CD4-positive, alpha-beta T cell treated with Interleukin-4 for 4 hours (primary cell): ENCODE measurements around the gene CTCF.
"Not testable (repeated sequence)": the region's sequence is repeated elsewhere in the genome, so short reads cannot be mapped to it uniquely, and the experiment has no call there.

Source experiments
- DNase-seq: peaks from one replicate; pipeline ENCODE4 v3.0.0-alpha.2; 2020

Gene CTCF, protein sequence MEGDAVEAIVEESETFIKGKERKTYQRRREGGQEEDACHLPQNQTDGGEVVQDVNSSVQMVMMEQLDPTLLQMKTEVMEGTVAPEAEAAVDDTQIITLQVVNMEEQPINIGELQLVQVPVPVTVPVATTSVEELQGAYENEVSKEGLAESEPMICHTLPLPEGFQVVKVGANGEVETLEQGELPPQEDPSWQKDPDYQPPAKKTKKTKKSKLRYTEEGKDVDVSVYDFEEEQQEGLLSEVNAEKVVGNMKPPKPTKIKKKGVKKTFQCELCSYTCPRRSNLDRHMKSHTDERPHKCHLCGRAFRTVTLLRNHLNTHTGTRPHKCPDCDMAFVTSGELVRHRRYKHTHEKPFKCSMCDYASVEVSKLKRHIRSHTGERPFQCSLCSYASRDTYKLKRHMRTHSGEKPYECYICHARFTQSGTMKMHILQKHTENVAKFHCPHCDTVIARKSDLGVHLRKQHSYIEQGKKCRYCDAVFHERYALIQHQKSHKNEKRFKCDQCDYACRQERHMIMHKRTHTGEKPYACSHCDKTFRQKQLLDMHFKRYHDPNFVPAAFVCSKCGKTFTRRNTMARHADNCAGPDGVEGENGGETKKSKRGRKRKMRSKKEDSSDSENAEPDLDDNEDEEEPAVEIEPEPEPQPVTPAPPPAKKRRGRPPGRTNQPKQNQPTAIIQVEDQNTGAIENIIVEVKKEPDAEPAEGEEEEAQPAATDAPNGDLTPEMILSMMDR

DNA sequence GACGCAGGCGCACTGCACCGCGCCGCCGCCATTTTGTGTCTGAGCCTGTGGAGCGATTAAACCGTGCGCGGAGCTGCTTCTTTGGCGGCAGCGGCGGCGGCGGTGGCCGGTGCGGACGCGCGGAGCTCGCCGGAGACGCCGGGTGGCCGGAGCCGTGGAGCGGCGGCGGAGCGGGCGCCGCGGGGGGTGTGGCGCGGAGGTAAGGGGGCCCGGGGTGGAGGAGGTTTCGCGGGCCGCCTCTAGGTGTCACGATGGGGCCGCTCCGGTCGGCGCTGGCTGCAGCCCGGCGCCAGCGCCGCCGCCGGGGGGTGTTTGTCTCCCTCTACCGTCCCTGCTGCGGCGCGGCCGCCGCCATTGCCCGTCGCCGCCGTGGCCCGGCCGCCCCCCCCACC, at the start of gene CTCF:
TSS of gene CTCF (plus strand) at position 1 of the 392 bp plus-strand sequence. CDS start 48,307 bp downstream, outside the sequence.
- peak; percentile 85 for DNase-seq

DNA sequence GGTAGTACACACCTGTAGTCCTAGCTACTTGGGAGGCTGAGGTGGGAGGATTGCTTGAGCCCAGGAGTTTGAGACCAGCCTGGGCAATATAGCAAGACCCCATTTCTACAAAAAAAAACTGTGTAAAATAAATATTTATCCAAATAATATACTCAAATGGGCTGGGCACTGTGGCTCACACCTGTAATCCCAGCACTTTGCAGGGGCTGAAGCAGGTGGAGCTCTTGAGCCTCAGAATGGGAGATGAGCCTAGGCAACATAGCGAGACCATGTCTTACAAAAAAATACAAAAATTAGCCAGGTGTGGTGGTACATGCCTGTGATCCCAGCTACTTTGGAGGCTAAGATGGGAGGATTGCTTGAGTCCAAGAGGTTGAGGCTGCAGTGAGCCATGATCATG, 48.4 kb upstream of the CTCF start:
- DNase-seq, result not testable (repeated sequence)

DNA sequence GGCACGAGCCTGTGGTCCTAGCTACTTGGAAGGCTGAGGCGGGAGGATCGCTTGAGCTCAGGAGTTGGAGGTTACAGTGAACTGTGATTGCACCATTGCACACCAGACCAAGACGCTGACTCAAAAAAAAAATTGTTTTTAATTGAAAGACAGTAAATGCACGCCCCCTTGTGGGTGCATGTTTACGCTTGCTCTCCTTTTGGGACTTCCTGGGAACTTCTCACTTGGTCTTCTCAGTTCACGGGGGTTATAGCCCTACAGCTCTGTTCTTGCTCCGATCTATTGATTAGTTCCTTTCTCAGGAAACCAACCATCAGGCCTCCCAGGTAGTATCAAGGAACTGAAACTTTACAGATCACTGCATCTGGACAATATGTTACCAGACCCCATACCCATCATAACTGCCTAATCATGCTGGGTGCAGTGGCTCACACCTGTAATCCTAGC, 47.9 kb upstream of the CTCF start:
- DNase-seq, result peak; percentile 86

DNA sequence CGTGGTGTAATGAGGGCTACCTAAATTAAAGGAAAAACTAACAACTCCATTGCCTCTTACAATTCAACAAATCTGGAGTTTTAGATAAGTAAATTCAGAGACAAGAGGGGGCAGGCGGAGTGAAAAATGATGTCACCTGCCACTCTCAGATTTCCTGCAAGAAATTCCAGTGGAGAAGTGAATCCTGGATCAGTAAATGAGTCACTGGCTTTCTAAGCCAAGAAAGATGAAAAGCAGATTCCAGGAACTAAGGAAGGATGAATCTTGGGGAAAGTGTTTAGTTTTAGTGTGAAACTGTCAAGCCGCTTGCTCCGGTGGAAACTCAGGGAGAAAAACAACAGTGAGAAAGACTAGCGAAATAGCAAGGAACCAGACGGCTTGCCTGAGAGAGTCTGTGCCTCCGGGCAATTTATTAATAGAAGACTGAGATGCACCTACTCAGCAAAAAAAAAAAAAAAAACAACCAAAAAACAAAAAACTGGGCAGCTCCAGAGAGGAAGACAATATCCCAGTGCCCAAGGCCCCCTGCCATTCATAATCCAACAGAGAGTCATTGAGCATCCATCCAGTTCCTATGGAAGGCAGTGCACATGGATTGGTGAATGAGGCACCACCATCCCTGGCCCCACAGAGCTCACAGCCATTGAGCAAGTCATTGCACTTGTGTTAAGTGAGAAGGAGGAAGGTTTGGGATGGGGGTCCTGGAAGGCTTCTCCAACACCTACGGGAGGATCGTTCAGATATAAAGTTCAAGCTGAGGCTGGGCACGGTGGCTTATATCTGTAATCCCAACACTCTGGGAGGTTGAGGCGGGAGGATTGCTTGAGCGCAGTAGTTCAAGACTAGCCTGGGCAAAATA, 45.8 kb upstream of the CTCF start:
- no peak for DNase-seq

DNA sequence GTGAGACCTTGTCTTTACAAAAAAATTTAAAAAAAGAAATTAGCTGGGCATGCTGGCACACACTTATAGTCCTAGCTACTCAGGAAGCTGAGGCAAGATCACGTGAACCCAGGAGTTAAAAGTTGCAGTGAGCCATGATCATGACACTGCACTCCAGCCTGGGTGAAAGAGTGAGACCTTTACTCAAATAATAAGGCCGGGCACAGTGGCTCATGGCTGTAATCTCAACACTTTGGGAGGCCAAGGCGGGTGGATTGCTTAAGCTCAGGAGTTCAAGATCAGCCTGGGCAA, 45.2 kb upstream of the CTCF start:
- DNase-seq, result no peak

DNA sequence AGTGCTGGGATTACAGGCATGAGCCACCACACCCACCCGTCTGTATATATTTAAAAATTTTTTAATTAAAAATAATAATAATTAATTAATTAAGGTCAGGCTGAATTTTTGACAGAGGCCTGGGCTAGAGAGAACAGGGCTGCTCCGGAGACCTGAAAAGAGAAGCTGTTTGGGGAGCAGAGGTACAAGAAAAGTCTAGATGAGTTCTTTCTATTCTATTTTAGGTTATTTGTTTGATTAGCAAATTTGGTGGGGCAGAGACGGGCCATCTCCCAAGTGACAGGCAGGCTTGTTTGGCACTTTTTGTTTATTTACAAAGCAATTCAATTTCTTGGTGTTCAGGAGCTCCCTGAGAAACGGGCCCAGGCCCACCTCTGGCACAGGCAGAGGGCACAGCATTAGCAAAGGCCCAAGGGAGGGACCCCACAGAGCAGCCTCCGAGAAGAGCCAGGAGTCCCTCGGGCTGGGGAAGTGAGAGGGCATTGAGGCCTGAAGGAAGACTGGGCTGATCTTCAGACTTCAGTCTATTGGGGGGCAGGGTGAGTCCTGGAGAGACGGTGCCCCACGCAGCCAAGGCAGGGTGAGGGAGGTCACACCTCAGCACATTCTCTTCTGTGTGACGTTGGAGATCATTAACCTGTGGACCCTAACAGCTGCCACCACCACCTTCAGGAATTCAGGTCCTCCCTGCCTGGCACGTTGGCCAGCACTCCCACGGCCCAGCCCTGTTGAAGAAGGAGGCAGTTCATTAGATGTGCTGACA, 44.5 kb upstream of the CTCF start:
- no peak for DNase-seq

DNA sequence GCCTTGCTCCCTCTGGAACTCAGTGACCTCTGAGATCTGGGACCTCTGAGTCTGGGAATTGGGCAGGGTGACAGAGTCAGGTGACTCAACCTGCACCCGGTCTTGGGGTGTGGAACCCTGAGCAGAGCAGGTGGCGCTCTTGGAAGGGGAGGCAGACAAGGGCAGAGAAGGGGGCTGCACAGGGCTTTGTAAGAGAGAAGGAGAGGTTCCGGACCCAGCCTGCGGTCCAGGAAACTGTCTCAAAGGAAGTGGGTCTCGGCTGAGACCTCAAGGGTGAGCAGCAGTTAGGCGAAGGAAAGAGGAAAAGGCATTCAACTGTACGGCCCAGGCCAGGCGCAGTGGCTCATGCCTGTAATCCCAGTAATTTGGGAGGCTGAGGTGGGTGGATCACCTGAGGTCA, 43.6 kb upstream of the CTCF start:
- DNase-seq, result no peak

DNA sequence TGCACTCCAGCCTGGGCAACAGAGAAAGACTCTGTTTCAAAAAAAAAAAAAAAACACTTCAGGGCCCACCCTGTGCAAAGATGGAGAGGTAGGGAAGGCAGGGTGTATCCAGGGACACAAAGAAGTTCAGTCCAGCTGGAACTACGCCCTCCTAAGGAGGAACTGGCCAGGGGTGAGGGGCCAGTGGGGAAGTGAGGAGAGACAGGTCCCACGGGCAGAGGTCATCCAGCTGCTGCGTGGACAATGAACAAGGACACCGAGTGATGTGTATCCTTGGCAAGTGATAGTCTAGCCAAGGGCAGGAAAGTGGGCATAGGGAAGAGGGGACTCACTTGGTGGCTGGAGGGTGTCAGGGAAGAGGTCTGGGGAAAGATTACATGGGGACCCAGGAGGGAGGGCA, 43.1 kb upstream of the CTCF start:
- no peak for DNase-seq

DNA sequence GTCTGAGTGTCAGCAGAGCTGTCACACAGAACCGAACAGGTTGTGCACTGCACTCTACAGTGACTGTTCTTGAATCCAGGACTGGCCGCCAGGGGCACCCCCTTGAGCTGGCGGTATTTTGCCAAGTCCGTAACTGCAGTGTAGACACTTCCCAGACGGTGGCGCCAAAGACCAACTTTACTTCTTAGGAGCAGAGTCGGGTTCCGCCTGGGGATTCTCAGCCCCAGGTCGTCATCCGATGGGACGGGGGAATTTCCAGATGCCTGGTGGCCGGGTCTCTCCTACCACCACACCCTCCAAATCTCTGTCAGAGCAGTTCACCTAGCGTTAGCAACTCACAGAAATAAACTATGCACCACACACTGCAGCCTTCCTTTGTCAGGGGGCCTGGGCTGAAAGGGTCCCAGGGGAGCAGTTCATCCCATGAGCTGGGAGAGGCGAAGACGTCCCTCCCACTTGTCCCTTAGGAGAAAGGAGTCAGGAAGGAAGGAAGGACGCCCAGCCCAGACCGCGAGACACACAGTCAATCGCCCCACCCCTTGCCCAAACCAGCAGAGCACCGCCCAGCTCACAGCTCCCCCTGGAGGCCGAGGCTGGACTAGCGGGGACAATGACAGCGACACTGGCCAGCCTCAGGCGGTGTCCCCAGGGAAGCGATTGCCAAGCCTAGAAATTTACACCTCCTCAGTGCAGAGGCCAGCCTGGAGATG, 41.1 kb upstream of the CTCF start:
- DNase-seq, result peak; percentile 97

DNA sequence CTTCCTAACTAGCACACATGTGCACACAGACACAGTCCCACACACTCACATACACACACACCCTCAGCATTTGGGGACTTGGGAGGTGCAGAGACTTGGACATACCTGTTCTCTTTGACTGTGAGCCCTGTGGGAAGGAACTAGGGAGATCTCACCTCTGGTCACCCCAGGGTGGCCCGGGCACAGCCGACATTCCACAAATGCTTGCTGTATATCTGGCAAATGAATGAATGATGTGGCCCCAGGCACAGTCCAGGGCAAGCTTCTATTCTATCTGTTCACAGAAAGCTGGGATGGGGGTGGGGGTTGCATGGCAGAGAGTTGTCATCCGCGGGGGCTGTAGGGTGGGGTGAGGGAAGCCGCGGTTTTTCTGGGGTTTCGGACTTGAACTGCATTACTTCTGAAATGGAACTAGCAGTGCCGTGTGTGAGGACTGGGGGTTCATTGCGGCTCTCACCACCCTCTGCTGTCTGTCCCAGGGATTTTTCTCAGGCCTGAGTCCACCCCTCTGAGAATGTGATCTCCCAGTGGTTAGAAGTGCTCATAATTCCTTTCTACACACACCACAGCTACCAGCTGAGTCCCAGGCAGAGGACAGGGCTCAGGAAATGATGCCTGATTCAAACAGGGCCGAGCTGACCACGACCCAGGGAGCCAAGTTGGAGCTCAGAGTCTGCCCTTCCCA, 37.0 kb upstream of the CTCF start:
- no peak for DNase-seq

DNA sequence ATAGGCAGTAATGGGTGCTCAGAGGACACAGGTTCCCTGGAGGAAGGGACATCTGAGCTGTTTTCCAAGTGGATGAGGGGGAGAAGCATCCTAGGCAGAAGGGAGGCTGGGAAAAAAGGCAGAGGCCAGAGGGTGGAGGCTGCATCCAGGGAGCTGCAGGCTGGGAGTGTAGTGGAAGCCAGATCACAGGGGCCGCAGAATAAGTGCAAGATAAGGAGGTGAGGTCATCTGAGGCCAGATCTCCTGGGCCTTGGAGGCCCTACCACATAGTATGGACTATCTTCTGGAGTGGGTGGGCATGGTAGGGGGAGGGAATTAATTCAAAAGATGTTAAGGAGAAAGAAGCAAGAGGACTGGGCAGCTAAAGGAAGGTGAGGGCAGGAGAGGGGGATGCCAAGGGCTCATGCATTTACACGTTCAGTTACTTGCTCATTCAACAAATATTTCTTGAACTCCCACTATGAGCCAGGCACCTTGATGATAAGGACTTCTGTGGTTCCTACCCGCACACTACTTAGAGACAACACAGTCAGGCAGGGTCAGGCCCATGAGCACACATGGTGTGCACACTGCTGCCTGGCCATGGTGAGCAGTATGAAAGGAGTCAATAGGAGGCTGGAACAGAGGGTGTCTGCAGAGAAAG, 36.1 kb upstream of the CTCF start:
- DNase-seq, result no peak

DNA sequence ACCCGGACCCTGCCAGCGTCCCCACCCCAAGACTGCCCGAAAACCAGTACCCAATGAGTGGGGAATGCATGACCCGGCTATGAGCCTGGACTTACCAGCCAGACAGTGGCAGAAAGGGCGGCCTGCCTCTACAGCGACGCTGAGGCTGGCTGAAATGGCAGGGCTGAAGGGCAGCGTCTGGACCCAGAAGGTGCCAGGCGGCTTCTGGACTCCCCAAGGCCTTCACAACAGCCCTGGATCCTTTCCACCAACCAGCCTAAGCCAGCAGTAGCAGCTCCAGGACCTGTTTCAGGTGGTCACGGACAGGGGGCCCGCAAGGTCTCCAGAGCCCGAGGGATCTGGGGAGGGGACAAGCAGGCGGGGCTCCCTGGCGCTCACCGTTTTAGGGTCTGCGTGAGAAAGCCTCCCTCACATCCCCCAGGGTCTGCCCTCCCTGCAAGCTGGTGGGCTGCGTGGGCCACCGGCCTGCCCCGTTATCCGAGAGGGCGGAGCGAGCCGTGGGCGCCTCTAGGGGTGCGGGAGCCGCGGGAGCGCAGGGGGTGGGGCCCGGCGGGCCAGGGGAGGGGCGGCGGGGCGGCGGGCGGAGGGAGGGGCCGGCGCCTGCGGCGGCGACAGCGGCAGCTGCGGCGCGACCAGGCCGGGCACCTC, 34.0 kb upstream of the CTCF start, which contains the start of gene RIPOR1:
TSS of gene RIPOR1 (plus strand) at position 608 of the 648 bp plus-strand sequence. CDS start 9,618 bp downstream, outside the sequence.
- no peak for DNase-seq

DNA sequence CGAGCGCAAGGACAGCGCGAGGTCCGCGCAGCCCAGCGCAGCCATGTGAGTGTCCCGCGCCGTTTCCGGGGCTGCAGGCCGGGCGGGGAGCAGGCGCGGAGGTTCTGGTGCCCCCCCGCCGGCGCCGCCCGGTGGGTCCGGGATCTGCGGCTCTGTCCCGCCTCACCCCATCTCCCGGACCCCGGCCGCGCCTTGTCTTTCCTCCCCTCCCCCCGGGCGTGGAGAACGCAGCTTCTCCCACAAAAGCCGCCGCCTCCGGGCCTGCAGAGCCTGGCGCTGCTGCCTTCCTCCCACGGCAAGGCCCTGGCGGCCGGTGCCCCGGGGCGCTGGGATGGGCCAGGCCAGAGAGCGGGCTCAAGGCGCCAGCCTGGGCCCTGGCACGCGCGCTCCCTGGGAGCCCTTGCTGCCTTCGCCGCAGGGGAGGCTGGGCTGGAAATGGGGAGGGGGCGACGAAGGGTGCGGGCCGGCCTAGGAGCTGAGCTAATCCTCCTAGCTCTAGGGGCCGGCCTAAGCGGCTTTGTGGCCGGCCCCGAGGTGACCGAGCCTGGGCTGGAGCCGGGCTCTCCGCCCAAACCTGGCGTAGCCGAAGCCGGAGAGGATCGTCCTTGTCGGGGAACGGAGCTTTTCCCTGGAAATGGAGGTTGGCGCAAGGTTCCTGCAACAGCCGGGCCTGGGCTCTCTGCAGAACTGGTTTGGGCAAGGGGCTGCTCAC, 33.3 kb upstream of the CTCF start:
- DNase-seq, result no peak

DNA sequence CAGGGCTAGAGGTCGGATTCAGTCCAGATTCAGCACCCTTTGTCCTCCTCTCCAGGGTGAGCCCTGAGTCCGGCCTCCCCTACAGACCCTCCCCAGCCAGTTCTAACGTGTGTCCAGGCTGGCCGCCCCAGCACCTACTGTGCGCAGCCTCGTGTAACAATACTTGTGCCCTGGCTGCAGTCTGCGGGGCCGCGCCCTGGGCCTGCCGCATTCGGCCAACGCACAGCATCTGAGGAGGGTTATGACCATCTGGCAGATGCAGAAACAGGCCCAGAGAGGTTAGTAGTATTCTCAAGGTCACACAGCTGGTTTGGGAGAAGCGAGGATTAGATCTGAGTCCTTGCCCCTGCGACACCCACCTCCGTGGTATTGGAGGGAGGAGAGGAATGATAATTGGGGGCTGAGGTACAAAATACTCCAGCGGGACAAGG, 32.7 kb upstream of the CTCF start:
- no peak for DNase-seq

DNA sequence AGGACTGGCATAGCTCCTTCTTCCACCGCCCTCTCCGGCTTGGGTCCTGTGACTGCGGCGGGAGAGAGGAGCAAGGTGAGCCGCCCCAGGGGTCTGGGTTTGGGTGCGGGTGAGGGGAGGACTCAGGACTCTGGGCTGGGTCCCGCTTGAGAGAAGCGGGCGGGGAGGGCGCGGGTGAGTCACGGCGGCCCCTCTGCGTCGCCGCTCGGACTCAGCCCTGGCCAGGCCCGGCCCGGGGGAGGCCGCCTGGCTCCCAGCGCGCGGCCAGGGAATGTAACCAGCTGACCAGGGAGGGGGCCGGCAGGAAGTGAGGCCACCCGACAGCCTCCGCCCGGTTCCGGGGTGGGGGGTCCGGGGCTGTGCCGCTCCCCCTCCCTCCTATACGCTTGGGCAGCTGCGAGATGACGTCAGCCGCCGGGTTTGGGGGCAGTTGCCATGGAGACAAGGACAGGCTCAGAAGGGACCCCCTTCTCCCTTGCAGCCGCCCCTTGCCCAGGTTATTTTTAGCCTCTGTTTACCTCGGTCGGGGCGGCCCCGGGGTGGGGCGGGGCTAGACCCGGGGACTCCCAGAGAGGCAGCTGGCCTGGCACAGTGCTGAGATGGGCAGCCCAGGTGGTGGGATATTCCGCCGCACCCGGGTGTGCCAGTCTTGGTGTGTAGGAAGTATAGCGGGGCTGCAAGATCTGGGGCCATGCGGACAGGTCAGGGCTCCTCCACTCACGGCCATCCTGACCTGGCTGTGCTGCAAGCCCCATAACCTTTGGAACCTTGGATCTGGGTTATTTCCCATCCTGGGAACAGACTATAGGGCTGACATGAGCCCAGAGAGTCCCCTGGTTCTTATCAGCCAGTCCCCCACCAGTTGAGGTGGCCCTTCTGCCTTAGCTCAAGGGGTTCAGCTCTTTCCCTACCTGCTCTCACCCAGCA, 32.0 kb upstream of the CTCF start:
- DNase-seq, result peak; percentile 10

DNA sequence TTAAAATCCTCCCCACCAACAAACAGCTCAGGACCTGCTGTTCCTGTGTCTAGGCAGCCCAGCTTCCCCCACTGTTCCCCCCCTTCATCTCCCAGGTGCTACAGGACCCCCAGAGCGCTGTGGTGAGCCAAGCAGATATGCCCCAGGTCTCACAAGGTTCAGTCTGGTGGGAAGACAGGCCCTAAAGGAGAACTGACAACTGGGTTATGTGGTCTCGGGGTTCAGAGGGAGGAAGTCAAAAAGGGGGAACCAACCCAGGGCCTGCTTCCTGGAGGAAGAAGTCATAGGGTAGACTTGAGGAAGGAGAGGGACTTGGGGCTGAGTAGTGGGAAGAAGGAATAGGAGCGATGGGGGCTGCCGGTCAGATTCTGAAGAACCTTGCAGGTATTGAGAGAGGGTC, 31.1 kb upstream of the CTCF start:
- peak; percentile 19 for DNase-seq

DNA sequence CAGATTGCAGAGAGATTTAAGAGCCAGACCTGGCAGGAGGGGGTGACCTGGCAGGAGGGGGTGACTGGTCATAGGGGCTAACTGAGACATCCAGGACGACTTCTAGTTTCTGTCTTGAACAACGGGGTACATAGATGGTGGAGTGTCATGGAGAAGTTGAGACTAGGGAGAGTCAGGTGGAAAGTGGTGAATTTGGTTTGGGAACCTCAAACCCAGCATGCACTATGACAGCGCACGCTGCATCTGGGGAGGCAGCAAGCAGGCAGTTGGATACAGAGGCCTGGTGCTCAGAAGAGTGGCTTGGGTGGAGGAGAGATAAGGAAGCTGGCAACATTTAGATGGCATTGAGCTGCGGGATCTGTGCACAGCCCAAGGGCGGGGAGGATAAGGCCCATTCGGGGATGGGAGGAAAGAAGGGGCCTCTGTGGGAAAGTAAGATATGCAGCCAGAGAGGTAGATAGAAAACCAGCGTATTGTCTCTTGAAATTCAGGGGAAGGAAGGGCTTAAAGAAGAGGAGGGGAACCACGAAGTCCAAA, 29.2 kb upstream of the CTCF start:
- DNase-seq, result no peak

DNA sequence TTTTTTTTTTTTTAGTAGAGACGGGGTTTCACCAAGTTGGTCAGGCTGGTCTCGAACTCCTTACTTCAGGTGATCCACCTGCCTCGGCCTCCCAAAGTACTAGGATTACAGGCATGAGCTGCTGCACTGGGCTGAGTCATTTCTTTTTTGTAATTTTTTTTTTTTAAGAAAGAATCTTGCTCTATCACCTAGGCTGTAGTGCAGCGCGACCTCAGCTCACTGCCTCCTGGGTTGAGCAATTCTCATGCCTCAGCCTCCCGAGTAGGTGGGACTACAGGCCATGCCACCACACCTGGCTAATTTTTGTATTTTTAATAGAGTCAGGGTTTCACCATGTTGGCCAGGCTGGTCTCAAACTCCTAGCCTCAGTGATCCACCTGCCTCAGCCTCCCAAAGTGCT, 28.3 kb upstream of the CTCF start:
- not testable (repeated sequence) for DNase-seq
